ENCODE results near the gene SMC1A.

The SMC1A gene

GRCh38 chrX:53395605-53396298, 26.7 kb downstream of the SMC1A start:
- no peak for DNase-seq (ENCODE audit: low read depth)
- H3K4me3 ChIP-seq (ENCODE audit: low read length), result no peak overlapping the region
- TF ChIP-seq CTCF (conservative IDR thresholded peaks at IDR 0.05; ENCODE audit: low read depth, low read length), result peak; percentile 12

GRCh38 chrX:53383376-53384076, 38.9 kb downstream of the SMC1A start:
- no peak overlapping the region for H3K4me3 ChIP-seq (ENCODE audit: low read length)
- TF ChIP-seq CTCF (conservative IDR thresholded peaks at IDR 0.05; ENCODE audit: low read depth, low read length), result no peak
- no peak for DNase-seq (ENCODE audit: low read depth)

- H3K4me3 ChIP-seq (ENCODE audit: low read length), result no peak overlapping the region
- DNase-seq (ENCODE audit: low read depth), result no peak
- no peak for TF ChIP-seq CTCF (conservative IDR thresholded peaks at IDR 0.05; ENCODE audit: low read depth, low read length)
These were observed 42.7 kb downstream of the SMC1A start for GRCh38 chrX:53379747-53380146.

GRCh38 chrX:53379008-53379710, 43.3 kb downstream of the SMC1A start:
- DNase-seq (ENCODE audit: low read depth), result no peak
- no peak for TF ChIP-seq CTCF (conservative IDR thresholded peaks at IDR 0.05; ENCODE audit: low read depth, low read length)
- H3K4me3 ChIP-seq (ENCODE audit: low read length), result no peak overlapping the region

GRCh38 chrX:53377464-53377863, 45.0 kb downstream of the SMC1A start:
- H3K4me3 ChIP-seq (ENCODE audit: low read length), result no peak overlapping the region
- no peak for DNase-seq (ENCODE audit: low read depth)
- TF ChIP-seq CTCF (conservative IDR thresholded peaks at IDR 0.05; ENCODE audit: low read depth, low read length), result no peak

GRCh38 chrX:53376888-53377287, 45.6 kb downstream of the SMC1A start:
- H3K4me3 ChIP-seq (ENCODE audit: low read length), result no peak overlapping the region
- TF ChIP-seq CTCF (conservative IDR thresholded peaks at IDR 0.05; ENCODE audit: low read depth, low read length), result no peak
- DNase-seq (ENCODE audit: low read depth), result no peak

All from retinal pigment epithelial cell (primary cell).